Measurements from ENCODE around the gene PLEKHA8.

- no peak for TF ChIP-seq POLR2A (IDR thresholded peaks at IDR 0.05; ENCODE audit: control extremely low read depth in 1 of 2, low read depth in 2 of 2, low read length in 2 of 2)
- TF ChIP-seq CTCF (IDR thresholded peaks at IDR 0.05; ENCODE audit: control extremely low read depth in 1 of 3, insufficient read depth in 1 of 3, low read depth in 1 of 3, low read length in 3 of 3) = no peak
- no peak for TF ChIP-seq CEBPB (IDR thresholded peaks at IDR 0.05; ENCODE audit: low read depth, low read length)
- TF ChIP-seq KDM5A (IDR thresholded peaks at IDR 0.05; ENCODE audit: low read length) = no peak
- no peak for TF ChIP-seq TAF1 (IDR thresholded peaks at IDR 0.05; ENCODE audit: low read depth, low read length)
- TF ChIP-seq HDAC6 (IDR thresholded peaks at IDR 0.05; ENCODE audit: low read depth, low read length) = no peak
- no peak for TF ChIP-seq POLR2AphosphoS5 (IDR thresholded peaks at IDR 0.05; ENCODE audit: low read depth, low read length)
- TF ChIP-seq EZH2 (IDR thresholded peaks at IDR 0.05; ENCODE audit: low read depth, low read length, severe bottlenecking) = no peak
- no peak for TF ChIP-seq YY1 (IDR thresholded peaks at IDR 0.05; ENCODE audit: low read depth, low read length)
- TF ChIP-seq GABPA (IDR thresholded peaks at IDR 0.05; ENCODE audit: borderline replicate concordance, insufficient read depth, low read length) = no peak
- TF ChIP-seq EP300 (IDR thresholded peaks at IDR 0.05; ENCODE audit: borderline replicate concordance in 1 of 2, low read depth in 2 of 2, low read length in 2 of 2) = no peak
- no peak for TF ChIP-seq TEAD4 (IDR thresholded peaks at IDR 0.05; ENCODE audit: low read depth, low read length)
These were observed 6.3 kb downstream of the PLEKHA8 start for GRCh38 chr7:30034501-30034900.
